ENCODE measurements around the gene PARD3B. TPM values are rescaled to one million over a fixed set of nuclear protein-coding genes. Genes with fewer than 3 reads are reported as not detected.

Gene PARD3B
- total and polyA plus RNA-seq, 2 of the 13 experiments (the other 11 are each of a cell fraction or from before 2014, with no cell fraction given): 0.71 to 2.3 TPM

DNA sequence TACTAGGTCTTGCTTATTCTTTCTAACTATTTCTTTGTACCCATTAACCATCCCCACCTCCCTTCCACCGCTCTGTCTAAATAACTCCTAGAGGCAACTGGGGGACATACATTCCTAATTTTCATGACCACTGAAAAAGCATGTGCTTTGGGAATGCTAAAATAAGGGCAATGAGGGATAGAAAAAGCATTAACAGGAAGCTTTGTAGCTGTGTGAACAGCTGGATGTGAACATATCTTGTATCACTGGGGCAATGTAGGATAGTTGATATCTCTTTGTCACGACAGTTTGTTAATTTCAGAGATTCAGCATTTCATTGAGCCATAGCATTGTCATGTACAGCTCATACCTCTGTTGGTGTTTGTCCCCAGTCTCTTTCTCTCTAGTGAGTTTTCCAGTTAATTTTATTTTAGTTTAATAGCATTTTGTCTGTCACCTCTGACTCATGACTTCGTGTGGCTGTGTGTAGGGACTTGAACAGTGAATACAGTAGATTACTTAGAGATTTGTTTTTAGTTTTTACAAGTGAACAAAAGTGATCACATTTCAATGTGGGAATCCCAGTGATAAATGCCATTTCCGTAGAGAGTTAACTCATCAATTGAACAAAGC lies 906.7 kb downstream of the PARD3B start:
- POLR2A ChIA-PET: no interaction called here
- H3K79me2 ChIP-seq (ENCODE audit: insufficient read depth, low read length): no peaks in the 10 kb centered on the region
- BruUV-seq (replicated peaks): no TSS peak
- H3K4me2 ChIP-seq (ENCODE audit: low read depth, low read length): no peak overlapping the region
- CTCF ChIA-PET (ENCODE audit: low intra/inter-chr PET ratio, low total read pairs): no interaction called here
- H3K4me3 ChIP-seq (replicated peaks in 1 of 3; ENCODE audit: insufficient read depth in 1 of 3, low read depth in 2 of 3, low read length in 3 of 3): no peak overlapping the region
- in situ Hi-C loops (cut with HindIII; ENCODE audit: extremely low pct_ligation_motif_present, low pct_unique_long_range_greater_than_20kb): no loop called here
- DNase-seq (ENCODE audit: low spot score) (no peak), FAIRE-seq (no peak), ATAC-seq (no peak)
- no peaks in the 10 kb centered on the region for H3K9me3 ChIP-seq (ENCODE audit: low read length)
- H3K36me3 ChIP-seq (replicated peaks in 1 of 2; ENCODE audit: control insufficient read depth in 1 of 2, insufficient read depth in 2 of 2, low read length in 2 of 2): no peaks in the 10 kb centered on the region
- intact Hi-C loops (cut with micrococcal nuclease; ENCODE audit: unreplicated experiment): no loop called here
- no peaks in the 10 kb centered on the region for H3K27me3 ChIP-seq (ENCODE audit: control insufficient read depth in 1 of 2, insufficient read depth in 2 of 2, low read length in 2 of 2)
- H3K9ac ChIP-seq (ENCODE audit: insufficient read depth, low read depth, low read length): no peak overlapping the region
- H3K27ac ChIP-seq (ENCODE audit: extremely low read length, insufficient read depth, low read length): no peak overlapping the region
- no peak overlapping the region for H2AFZ ChIP-seq (ENCODE audit: low read length)
- no peaks in the 10 kb centered on the region for H3K4me1 ChIP-seq (ENCODE audit: insufficient read depth, low read length)
- TF ChIP-seq ZNF790 (CRISPR knock-in tag; IDR thresholded peaks at IDR 0.05; ENCODE audit: borderline replicate concordance): no peak
- TF ChIP-seq KLF15 (CRISPR knock-in tag; IDR thresholded peaks at IDR 0.05; ENCODE audit: borderline replicate concordance): no peak
- no peak for TF ChIP-seq TEAD2 (CRISPR knock-in tag; IDR thresholded peaks at IDR 0.05)
- TF ChIP-seq, protein P1, sequence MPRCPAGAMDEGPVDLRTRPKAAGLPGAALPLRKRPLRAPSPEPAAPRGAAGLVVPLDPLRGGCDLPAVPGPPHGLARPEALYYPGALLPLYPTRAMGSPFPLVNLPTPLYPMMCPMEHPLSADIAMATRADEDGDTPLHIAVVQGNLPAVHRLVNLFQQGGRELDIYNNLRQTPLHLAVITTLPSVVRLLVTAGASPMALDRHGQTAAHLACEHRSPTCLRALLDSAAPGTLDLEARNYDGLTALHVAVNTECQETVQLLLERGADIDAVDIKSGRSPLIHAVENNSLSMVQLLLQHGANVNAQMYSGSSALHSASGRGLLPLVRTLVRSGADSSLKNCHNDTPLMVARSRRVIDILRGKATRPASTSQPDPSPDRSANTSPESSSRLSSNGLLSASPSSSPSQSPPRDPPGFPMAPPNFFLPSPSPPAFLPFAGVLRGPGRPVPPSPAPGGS (CRISPR knock-in tag; IDR thresholded peaks at IDR 0.05): no peak
- TF ChIP-seq BHLHE40 (IDR thresholded peaks at IDR 0.05; ENCODE audit: low read length): no peak
- no peak for TF ChIP-seq STAG1 (CRISPR knock-in tag; IDR thresholded peaks at IDR 0.05)
- TF ChIP-seq, protein P2, sequence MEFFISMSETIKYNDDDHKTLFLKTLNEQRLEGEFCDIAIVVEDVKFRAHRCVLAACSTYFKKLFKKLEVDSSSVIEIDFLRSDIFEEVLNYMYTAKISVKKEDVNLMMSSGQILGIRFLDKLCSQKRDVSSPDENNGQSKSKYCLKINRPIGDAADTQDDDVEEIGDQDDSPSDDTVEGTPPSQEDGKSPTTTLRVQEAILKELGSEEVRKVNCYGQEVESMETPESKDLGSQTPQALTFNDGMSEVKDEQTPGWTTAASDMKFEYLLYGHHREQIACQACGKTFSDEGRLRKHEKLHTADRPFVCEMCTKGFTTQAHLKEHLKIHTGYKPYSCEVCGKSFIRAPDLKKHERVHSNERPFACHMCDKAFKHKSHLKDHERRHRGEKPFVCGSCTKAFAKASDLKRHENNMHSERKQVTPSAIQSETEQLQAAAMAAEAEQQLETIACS (CRISPR knock-in tag; IDR thresholded peaks at IDR 0.05): no peak
- H4K20me1 ChIP-seq (ENCODE audit: insufficient read depth, low read length): no peaks in the 10 kb centered on the region
- WGBS (ENCODE audit: low lambda C conversion rate): 45% methylated on average over 4 of the region's 4 CpGs

Measured in HepG2 (cell line).